ENCODE data around the gene CLEC16A.

Gene CLEC16A

DNA sequence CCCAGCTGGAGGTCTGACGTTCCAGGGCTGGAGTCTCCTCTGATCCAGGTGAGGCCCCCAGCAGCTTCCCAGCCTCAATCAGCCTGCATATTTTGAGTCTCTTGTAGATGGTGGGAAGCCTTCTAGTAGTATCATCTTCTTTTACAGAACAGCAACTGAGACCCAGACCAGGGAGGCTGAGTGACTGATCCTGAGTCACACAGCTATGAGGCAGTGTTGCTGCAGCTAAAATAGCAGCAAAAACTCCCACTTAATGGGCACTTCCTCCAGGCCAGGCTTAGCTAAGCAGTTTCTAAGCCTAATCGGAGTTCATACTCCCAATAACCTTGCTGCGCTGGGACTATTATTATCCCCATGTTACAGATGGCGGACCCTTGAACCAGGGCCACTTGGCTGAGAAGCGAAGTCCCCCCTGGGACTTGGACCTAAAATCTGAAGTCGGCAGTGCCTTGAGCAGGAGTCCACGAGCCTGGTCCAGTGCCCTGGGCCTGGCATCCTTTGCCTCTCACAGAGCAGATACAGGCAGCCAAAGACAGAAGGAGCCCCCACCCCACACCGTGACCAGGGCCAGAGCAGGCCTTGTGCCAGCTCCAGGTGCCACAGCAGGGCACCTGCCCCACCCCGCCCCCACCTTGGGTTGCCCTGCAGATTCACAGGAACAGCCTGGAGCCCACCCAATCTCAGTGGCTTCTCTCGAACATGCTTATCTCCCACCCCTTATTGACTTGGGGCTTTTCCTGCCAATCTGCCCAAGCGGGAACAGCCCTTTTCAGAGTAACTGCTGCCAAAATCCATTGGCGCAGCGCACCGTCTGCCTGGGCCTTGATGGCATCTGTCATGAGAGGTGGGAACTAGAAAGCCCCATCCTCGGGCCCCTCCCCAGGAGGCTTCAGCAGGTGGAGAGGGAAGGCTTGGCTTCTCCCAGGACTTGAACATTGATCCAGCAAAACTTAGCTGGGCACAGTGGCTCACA lies 246.5 kb downstream of the CLEC16A start:
- Histone ChIP-seq H3K9me2 (replicated peaks; ENCODE audit: control insufficient read depth, low read length) (no peaks in the 10 kb centered on the region), H3K4me2 (ENCODE audit: low read length) (no peak overlapping the region), H3K27ac (ENCODE audit: low read depth, low read length) (no peak overlapping the region), H3K27me3 (ENCODE audit: control insufficient read depth, low read length) (peaks cover 19% of the 10 kb centered on the region), H3K9me3 (ENCODE audit: control insufficient read depth, insufficient read depth, low read length) (no peaks in the 10 kb centered on the region), H3K79me2 (ENCODE audit: control insufficient read depth, low read length) (no peaks in the 10 kb centered on the region), H3K36me3 (ENCODE audit: control insufficient read depth, low read length) (no peaks in the 10 kb centered on the region), H4K20me1 (ENCODE audit: control insufficient read depth, insufficient read depth, low read depth, low read length) (no peaks in the 10 kb centered on the region), H3F3A (ENCODE audit: control insufficient read depth, insufficient read depth) (no peaks in the 10 kb centered on the region), H3K4me1 (ENCODE audit: control insufficient read depth, low read length) (peaks cover 8% of the 10 kb centered on the region), H3K4me3 (ENCODE audit: low read length) (no peak overlapping the region)
- TF ChIP-seq, protein P1, sequence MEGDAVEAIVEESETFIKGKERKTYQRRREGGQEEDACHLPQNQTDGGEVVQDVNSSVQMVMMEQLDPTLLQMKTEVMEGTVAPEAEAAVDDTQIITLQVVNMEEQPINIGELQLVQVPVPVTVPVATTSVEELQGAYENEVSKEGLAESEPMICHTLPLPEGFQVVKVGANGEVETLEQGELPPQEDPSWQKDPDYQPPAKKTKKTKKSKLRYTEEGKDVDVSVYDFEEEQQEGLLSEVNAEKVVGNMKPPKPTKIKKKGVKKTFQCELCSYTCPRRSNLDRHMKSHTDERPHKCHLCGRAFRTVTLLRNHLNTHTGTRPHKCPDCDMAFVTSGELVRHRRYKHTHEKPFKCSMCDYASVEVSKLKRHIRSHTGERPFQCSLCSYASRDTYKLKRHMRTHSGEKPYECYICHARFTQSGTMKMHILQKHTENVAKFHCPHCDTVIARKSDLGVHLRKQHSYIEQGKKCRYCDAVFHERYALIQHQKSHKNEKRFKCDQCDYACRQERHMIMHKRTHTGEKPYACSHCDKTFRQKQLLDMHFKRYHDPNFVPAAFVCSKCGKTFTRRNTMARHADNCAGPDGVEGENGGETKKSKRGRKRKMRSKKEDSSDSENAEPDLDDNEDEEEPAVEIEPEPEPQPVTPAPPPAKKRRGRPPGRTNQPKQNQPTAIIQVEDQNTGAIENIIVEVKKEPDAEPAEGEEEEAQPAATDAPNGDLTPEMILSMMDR (IDR thresholded peaks at IDR 0.05; ENCODE audit: low read depth, low read length, poor library complexity, severe bottlenecking): no peak
- no peak for TF ChIP-seq EZH2phosphoT487 (IDR thresholded peaks at IDR 0.05; ENCODE audit: borderline replicate concordance, low read length)

DNA sequence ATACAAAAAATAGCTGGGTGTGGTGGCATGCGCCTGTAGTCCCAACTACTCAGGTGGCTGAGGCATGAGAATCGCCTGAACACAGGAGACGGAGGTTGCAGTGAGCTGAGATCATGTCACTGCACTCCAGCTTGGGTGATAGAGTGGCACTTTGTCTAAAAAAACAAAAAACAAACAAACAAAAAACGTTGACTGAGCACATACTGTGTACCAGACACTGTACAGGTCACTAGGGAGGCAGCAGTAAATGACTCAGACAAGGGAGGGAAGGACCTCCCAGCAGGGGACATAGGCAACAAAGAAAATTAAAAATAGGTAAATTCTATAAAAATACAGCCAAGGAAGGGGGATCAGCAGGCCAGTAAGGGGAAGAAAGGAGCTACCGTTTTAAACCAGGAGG lies 247.3 kb downstream of the CLEC16A start:
- Histone ChIP-seq H3K27ac (ENCODE audit: low read depth, low read length) (no peak overlapping the region), H3K4me2 (ENCODE audit: low read length) (no peak overlapping the region), H3K27me3 (ENCODE audit: control insufficient read depth, low read length) (peaks cover 19% of the 10 kb centered on the region), H3K9me2 (replicated peaks; ENCODE audit: control insufficient read depth, low read length) (no peaks in the 10 kb centered on the region), H3K36me3 (ENCODE audit: control insufficient read depth, low read length) (no peaks in the 10 kb centered on the region), H3K79me2 (ENCODE audit: control insufficient read depth, low read length) (no peaks in the 10 kb centered on the region), H3F3A (ENCODE audit: control insufficient read depth, insufficient read depth) (no peaks in the 10 kb centered on the region), H3K4me3 (ENCODE audit: low read length) (no peak overlapping the region), H3K4me1 (ENCODE audit: control insufficient read depth, low read length) (peaks cover 8% of the 10 kb centered on the region), H4K20me1 (ENCODE audit: control insufficient read depth, insufficient read depth, low read depth, low read length) (no peaks in the 10 kb centered on the region), H3K9me3 (ENCODE audit: control insufficient read depth, insufficient read depth, low read length) (no peaks in the 10 kb centered on the region)
- TF ChIP-seq, protein P1 (IDR thresholded peaks at IDR 0.05; ENCODE audit: low read depth, low read length, poor library complexity, severe bottlenecking): no peak
- no peak for TF ChIP-seq EZH2phosphoT487 (IDR thresholded peaks at IDR 0.05; ENCODE audit: borderline replicate concordance, low read length)

DNA sequence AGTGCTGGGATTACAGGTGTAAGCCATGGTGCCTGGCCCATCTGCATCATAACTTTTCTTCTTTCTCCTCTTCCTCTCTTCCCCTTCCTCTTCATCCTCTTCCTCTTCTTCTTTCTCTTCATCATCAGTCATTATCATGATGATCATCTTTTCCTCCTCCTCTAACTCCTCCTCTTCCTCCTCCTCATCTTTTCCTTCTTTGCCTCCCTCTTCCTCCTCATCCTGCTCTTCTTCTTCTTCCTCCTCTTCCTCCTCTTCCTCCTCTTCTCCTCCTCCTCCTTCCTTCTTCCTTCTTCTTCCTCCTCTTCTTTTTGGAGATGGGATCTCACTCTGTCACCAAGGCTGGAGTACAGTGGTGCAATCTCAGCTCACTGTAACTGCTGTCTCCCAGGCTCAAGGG lies 249.1 kb downstream of the CLEC16A start:
- peaks cover 8% of the 10 kb centered on the region for H3K4me1 ChIP-seq (ENCODE audit: control insufficient read depth, low read length)

More for the DNA sequence above, 249.1 kb downstream of the CLEC16A start:
- no peaks in the 10 kb centered on the region for H3F3A ChIP-seq (ENCODE audit: control insufficient read depth, insufficient read depth)
- no peaks in the 10 kb centered on the region for H3K9me2 ChIP-seq (replicated peaks; ENCODE audit: control insufficient read depth, low read length)
- H3K27me3 ChIP-seq (ENCODE audit: control insufficient read depth, low read length): peaks cover 19% of the 10 kb centered on the region
- H4K20me1 ChIP-seq (ENCODE audit: control insufficient read depth, insufficient read depth, low read depth, low read length): no peaks in the 10 kb centered on the region
- H3K9me3 ChIP-seq (ENCODE audit: control insufficient read depth, insufficient read depth, low read length): no peaks in the 10 kb centered on the region
- H3K4me2 ChIP-seq (ENCODE audit: low read length): no peak overlapping the region
- no peak for TF ChIP-seq EZH2phosphoT487 (IDR thresholded peaks at IDR 0.05; ENCODE audit: borderline replicate concordance, low read length)
- TF ChIP-seq, protein P1 (IDR thresholded peaks at IDR 0.05; ENCODE audit: low read depth, low read length, poor library complexity, severe bottlenecking): no peak
- H3K36me3 ChIP-seq (ENCODE audit: control insufficient read depth, low read length): no peaks in the 10 kb centered on the region
- H3K4me3 ChIP-seq (ENCODE audit: low read length): no peak overlapping the region
- H3K27ac ChIP-seq (ENCODE audit: low read depth, low read length): no peak overlapping the region
- no peaks in the 10 kb centered on the region for H3K79me2 ChIP-seq (ENCODE audit: control insufficient read depth, low read length)
